Activated T-cell treated with anti-CD3 and anti-CD28 coated beads, Interleukin-2, amount 50 U/mL, for 72 hours (primary cell): Measurements from ENCODE around the gene MRPL37. TPM values are rescaled to one million over a fixed set of nuclear protein-coding genes. Genes with fewer than 3 reads are reported as not detected.
"Not testable (repeated sequence)": the region's sequence is repeated elsewhere in the genome, so short reads cannot be mapped to it uniquely, and the experiment has no call there.

ENCODE experiments used
- ATAC-seq, 2 donors: fragments of 150-1000 bp; cut with Tn5 transposase; replicated peaks in 1 of 2; 2 replicates each; pipeline ENCODE4 v1.10.0; 2021; ENCODE audit warnings: moderate library complexity in 2 of 2, mild to moderate bottlenecking in 1 of 2
- DNase-seq, 2 donors: peaks; one replicate each; pipeline ENCODE4 v3.0.0; 2021 to 2022; ENCODE audit warnings: mixed read lengths in 1 of 2
- H3K27ac Mint-ChIP-seq: one replicate; pipeline ENCODE4 v1.8.0; 2022; ENCODE audit warnings: mild to moderate bottlenecking, moderate library complexity, mixed read lengths
- H3K27me3 Mint-ChIP-seq: one replicate; pipeline ENCODE4 v1.8.0; 2022; ENCODE audit warnings: low read depth, mixed read lengths
- H3K36me3 Mint-ChIP-seq, 2 donors: one replicate each; pipeline ENCODE4 v1.8.0; 2022; ENCODE audit warnings: mixed read lengths in 2 of 2, mild to moderate bottlenecking in 1 of 2; ENCODE audit not compliant: insufficient read depth in 2 of 2
- H3K4me1 Mint-ChIP-seq: one replicate; pipeline ENCODE4 v1.8.0; 2022; ENCODE audit warnings: low read depth, mixed read lengths
- H3K4me3 Mint-ChIP-seq, 2 donors: one replicate each; pipeline ENCODE4 v1.8.0; 2022; ENCODE audit warnings: mild to moderate bottlenecking in 2 of 2, mixed read lengths in 2 of 2, moderate library complexity in 2 of 2
- H3K9me3 Mint-ChIP-seq, 2 donors: one replicate each; pipeline ENCODE4 v1.8.0; 2022; ENCODE audit warnings: mixed read lengths in 2 of 2
- total RNA-seq, 2 donors: library from RNA; stranded (reverse); gene quantifications; one replicate each; pipeline ENCODE4 v1.2.3, GENCODE V29; 2022

Gene MRPL37
- total RNA-seq, 2 donors from 2014 or later = 150 to 166 TPM

DNA sequence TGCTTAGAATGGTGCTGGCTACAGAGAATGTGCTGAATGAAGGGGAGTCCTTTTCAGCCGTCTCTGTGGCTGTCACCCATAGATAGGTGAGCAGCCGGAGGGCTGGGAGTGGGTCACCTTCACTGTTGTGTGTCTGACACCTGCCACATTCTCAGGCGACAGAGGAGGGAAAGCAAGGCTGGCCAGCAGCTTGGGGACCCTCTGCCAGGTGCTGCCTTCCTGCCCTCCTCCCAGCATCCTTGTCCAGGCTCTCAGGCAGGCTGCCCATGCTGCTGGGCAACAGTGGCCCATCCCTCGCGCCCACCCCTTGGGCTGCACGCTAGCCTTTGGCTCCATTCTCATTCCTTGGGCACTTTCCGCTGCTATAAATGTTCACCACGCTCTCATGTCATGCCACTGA lies 22.2 kb upstream of the MRPL37 start:
- ATAC-seq (no peak), DNase-seq (no peak)
- Mint-ChIP-seq H3K9me3 (no peaks in the 10 kb centered on the region), H3K4me3 (no peak overlapping the region), H3K4me1 (no peaks in the 10 kb centered on the region), H3K27me3 (no peaks in the 10 kb centered on the region), H3K27ac (no peak overlapping the region), H3K36me3 (peaks cover 0 to 2% of the 10 kb centered on the region in 2 donors)

DNA sequence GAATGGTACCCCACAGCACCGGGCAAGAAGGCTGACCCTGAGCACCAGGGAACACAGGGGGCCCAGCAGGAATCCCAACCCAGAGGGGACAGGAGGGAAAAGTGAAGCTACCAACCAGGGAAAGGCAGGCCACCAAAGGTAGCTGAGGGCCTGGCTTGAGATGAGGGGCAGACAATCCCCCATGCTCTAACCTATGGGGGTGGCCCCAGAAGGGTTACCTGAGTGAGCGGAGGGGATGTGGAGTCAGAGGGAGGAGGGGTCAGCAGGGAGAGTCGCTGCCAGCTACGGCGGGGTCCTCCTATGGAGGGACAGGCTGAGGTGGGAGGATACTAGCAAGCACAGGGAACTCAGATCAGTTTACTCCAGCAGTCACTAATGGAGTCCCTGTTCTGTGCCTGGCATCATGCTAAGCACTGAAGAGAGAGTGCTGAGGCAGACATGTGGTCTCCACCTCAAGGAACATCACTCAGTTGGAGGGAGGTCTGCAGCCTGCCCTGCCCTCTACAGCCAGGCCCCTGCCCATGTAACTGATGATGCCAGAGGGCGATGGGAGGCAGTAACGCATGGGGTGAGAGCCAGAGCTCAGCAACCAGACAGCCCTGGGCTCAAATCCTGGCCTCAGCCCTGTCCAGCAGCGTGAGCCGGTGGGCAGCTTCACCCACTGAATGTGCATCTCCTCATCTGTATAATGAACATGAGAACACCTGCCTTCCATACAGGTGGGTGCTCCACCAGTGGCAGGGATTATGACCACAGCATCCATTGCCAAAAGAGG lies 21.5 kb upstream of the MRPL37 start:
- H3K36me3 Mint-ChIP-seq = peaks cover 0 to 5% of the 10 kb centered on the region in 2 donors
- no peak for ATAC-seq

DNA sequence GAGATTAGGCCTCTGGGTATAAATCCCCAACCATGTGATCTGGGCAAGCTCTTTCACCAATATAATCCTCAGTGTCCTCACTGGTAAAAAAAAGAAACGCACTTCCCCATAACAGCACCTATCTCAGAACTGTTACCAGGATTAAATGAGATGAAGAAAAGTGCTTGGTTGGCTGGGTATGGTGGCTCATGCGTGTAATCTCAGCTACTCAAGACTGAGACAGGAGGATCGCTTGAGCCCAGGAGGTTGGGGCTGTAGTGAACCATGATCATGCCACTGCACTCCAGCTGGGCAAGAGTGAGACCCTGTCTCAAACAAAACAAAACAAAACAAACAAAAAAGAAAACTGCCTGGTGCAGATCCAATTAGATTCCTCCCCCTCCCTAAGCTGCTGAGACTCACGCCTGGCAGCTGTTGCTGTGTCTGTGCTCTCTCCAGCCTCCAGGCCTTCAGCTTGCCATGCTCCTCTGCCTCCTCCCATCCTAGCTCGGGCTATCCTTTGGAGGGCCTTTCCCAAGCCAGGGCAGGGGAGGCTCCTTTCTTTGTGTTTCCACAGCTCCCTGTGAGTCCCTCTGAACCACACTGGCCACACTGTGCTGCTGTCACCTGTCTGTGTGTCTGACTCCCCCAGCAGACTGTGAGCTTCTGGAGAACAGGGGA lies 19.1 kb upstream of the MRPL37 start:
- Mint-ChIP-seq H3K4me3 (no peak overlapping the region), H3K27ac (no peak overlapping the region), H3K4me1 (no peaks in the 10 kb centered on the region), H3K9me3 (no peaks in the 10 kb centered on the region), H3K36me3 (peaks cover 0 to 6% of the 10 kb centered on the region in 2 donors), H3K27me3 (no peaks in the 10 kb centered on the region)
- DNase-seq (no peak), ATAC-seq (no peak)

More for the DNA sequence above, 21.5 kb upstream of the MRPL37 start:
- Mint-ChIP-seq H3K27me3 (no peaks in the 10 kb centered on the region), H3K9me3 (no peaks in the 10 kb centered on the region), H3K4me1 (no peaks in the 10 kb centered on the region), H3K27ac (no peak overlapping the region), H3K4me3 (no peak overlapping the region)
- DNase-seq = no peak

DNA sequence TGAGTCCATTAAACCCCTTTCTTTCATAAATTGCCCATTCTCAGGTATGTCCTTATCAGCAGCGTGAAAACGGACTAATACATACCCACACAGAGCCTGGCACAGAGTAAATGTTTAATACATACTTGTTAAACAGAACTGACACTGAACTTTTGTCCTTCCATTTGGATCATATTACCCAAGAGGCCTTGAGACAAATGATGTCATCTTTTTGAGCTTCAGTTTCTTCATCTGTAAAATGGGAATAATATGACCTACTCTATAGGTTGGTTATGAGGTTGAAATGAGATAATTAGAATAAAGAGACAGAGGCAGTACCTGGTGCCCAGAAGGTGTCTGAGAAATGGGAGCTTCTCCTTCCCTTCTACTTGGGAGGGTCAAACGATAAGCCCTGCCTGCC lies 13.9 kb upstream of the MRPL37 start:
- H3K36me3 Mint-ChIP-seq = peaks cover 0 to 7% of the 10 kb centered on the region in 2 donors
- ATAC-seq (no peak), DNase-seq (no peak)

DNA sequence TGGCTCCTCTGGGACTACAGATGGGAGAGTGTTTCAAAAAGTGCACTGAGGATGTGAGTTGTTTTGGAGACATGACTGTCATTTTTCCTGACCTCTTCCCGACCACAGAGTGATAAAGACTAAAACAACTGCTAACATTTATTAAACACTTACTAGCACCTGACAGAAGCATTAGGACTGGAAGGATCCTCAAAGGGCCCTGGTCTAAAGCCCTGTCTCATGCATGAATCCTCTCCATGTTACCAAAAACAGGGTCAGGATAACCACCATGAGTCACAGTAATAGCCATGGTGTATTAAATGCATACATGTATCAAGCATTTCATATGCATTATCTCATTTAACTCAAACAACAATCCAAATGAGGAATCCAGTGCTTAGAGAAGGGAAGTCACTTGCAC lies 11.7 kb upstream of the MRPL37 start:
- H3K36me3 Mint-ChIP-seq = peaks cover 0 to 3% of the 10 kb centered on the region in 2 donors
- H3K4me3 Mint-ChIP-seq = no peak overlapping the region
- no peak for DNase-seq
- H3K9me3 Mint-ChIP-seq = no peaks in the 10 kb centered on the region
- no peak for ATAC-seq
- H3K27ac Mint-ChIP-seq = no peak overlapping the region
- H3K27me3 Mint-ChIP-seq = no peaks in the 10 kb centered on the region
- H3K4me1 Mint-ChIP-seq = no peaks in the 10 kb centered on the region

More for the DNA sequence above, 13.9 kb upstream of the MRPL37 start:
- Mint-ChIP-seq H3K9me3 (no peaks in the 10 kb centered on the region), H3K4me1 (no peaks in the 10 kb centered on the region), H3K27me3 (no peaks in the 10 kb centered on the region), H3K27ac (no peak overlapping the region), H3K4me3 (no peak overlapping the region)

DNA sequence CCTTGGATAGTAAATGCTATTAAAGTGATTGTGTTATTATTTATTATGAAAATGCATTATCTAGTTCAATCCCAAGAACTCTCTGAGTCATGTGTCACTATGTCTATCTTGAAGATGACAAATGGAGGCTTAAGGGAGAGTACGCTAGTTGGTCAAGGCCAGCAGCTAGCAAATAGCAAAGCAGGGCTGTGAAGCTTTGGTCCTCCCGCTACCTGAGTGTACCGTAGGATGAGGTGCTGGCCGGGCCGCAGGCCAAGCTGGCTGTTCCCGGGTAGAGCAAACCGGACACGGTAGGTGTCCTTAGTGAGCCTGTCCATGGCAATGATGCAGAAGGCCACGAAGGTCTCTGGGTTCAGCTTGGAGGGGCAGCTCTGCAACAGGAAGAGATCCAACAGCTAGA lies 9.4 kb upstream of the MRPL37 start:
- ATAC-seq (no peak), DNase-seq (no peak)
- H3K4me1 Mint-ChIP-seq = no peaks in the 10 kb centered on the region
- no peak overlapping the region for H3K27ac Mint-ChIP-seq
- peaks cover 0 to 2% of the 10 kb centered on the region in 2 donors for H3K36me3 Mint-ChIP-seq
- H3K27me3 Mint-ChIP-seq = no peaks in the 10 kb centered on the region
- H3K4me3 Mint-ChIP-seq = no peak overlapping the region
- H3K9me3 Mint-ChIP-seq = no peaks in the 10 kb centered on the region

DNA sequence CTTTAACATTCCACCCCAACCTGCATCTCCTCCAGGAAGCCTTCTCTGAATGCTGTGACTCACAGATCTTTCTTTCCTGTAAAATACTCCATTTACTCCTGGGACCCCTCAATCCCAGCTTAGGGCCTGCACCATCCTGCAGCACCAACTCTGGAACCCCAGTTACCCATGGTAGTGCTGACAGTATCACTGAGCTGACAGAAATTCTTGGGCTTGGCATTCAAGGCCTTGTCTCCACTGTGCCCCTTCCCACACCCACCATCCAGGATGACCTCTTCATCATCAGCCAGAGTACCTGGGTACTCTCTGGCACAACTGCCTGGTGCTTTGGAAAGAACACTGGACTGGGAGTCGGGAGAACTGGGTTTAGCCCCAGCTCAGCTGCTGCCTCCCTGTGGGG lies 8.4 kb upstream of the MRPL37 start:
- Mint-ChIP-seq H3K9me3 (no peaks in the 10 kb centered on the region), H3K4me1 (no peaks in the 10 kb centered on the region), H3K27ac (no peak overlapping the region), H3K27me3 (no peaks in the 10 kb centered on the region), H3K4me3 (no peak overlapping the region), H3K36me3 (no peaks in the 10 kb centered on the region)
- DNase-seq (no peak), ATAC-seq (no peak)

DNA sequence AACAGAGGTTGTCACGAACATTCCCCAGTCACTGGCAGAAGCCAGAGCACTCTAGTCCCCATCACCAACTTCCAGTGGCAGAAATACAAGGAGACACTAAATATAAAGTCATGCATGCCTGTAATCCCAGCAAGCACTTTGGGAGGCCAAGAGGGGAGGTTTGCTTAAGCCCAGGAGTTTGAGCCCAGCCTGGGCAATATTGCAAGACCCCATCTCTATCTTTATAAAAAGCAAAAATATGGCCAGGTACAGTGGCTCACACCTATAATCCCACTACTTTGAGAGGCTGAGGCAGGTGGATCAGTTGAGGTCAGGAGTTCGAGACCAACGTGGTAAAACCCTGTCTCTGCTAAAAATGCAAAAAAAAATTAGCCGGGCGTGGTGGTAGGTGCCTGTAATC lies 6.5 kb upstream of the MRPL37 start:
- H3K27me3 Mint-ChIP-seq = no peaks in the 10 kb centered on the region
- no peak for ATAC-seq
- no peaks in the 10 kb centered on the region for H3K36me3 Mint-ChIP-seq
- H3K4me1 Mint-ChIP-seq = no peaks in the 10 kb centered on the region
- no peak overlapping the region for H3K4me3 Mint-ChIP-seq
- no peaks in the 10 kb centered on the region for H3K9me3 Mint-ChIP-seq
- DNase-seq = no peak
- H3K27ac Mint-ChIP-seq = no peak overlapping the region

DNA sequence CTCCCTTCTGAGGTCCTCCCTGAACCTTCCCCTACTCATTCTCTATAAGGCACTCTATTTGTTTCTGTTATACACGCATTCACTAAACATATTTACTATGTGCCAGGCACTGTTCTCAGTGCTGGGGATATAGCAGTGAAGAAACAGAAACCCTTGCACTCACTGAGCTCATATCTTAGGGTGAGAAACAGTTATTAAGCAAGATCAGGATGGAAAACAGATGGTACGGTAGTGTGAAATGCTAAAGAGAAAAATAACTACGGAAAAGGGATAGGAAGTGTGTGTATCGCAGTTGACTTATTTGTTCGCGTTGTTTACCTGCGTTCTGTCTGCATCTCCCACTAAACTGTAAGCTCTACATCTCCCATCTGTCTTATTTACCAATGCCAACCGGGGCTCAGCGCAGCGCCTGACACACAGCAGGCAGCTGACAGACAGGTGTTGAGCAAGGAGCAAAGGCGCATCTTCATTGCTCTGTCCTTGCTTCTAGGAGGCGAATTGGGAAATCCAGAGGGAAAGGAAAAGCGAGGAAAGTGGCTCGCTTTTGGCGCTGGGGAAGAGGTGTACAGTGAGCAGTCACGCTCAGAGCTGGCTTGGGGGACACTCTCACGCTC lies 709 bp upstream of the MRPL37 start:
- no peak for ATAC-seq
- Mint-ChIP-seq H3K36me3 (peaks cover 5 to 6% of the 10 kb centered on the region in 2 donors), H3K9me3 (no peaks in the 10 kb centered on the region), H3K4me1 (peaks cover 31% of the 10 kb centered on the region), H3K27me3 (no peaks in the 10 kb centered on the region), H3K4me3 (peak overlapping the region; percentile 93 to 96), H3K27ac (peak overlapping the region; percentile 94)
- DNase-seq = no peak

DNA sequence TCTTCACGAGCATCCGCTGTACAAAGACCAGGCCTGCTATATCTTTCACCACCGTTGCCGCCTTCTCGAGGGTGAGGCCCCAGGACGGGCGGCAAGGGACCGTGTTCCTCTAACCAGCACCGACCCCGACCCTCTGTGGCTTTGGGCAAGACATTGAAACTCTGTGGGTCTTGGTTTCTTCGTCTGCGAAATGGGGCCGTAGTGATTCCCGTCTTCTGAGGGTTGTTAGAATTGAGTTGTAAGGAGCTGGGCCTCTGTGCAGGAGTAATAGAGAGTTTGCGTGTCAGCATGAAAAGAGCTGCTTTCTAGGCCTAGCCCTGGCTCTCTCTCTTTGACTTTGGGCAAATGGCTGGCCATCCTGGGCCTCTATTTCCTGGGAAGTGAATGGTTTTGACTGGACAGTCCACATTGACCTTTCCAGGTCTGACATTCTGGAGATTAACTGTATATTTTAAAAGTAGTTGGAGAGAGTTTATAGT lies 591 bp downstream of the MRPL37 start:
- H3K4me3 Mint-ChIP-seq = peak overlapping the region; percentile 93 to 96
- peak; percentile 2 for ATAC-seq
- DNase-seq = no peak
- no peaks in the 10 kb centered on the region for H3K27me3 Mint-ChIP-seq
- peak overlapping the region; percentile 94 for H3K27ac Mint-ChIP-seq
- peaks cover 33% of the 10 kb centered on the region for H3K4me1 Mint-ChIP-seq
- no peaks in the 10 kb centered on the region for H3K9me3 Mint-ChIP-seq
- peaks cover 10 to 11% of the 10 kb centered on the region in 2 donors for H3K36me3 Mint-ChIP-seq

DNA sequence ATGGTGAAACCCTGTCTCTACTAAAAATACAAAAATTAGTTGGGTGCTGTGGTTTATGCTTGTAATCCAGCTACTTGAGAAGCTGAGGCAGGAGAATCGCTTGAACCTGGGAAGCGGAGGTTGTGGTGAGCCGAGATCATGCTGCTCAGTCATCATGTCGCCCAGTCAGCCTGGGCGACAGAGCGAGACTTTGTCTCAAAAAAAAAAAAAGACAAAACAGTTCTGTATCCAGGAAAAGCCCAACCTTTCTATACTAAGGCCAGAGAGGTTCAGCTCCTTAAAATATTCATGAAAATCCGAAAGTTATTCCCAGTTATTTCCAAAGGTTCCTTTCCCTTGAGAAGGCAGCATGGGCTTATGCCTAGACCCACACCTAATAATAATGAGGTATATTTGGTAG lies 4.2 kb downstream of the MRPL37 start:
- ATAC-seq = no peak
- no peaks in the 10 kb centered on the region for H3K27me3 Mint-ChIP-seq
- H3K9me3 Mint-ChIP-seq = no peaks in the 10 kb centered on the region
- no peak overlapping the region for H3K27ac Mint-ChIP-seq
- no peak overlapping the region for H3K4me3 Mint-ChIP-seq
- H3K4me1 Mint-ChIP-seq = peaks cover 37% of the 10 kb centered on the region
- no peak for DNase-seq
- H3K36me3 Mint-ChIP-seq = peaks cover 19 to 24% of the 10 kb centered on the region in 2 donors

DNA sequence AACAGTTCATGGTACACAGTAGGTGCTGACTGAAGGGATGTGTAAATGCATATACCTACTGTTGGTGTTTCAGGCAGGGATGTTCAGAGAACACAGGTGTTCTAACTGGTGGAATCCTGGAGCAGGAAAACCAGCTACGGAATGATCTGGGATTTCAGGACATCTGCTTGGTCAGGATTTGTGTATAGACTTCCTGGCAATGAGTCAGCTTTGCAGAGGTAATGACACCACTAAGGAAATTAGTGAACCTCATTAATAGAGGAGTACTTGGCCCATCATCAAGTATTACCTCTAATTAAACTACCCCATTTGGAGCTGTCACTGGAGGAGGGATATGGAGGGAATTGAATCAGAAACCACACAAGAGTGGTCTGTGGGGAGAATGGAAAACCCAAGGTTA lies 7.3 kb downstream of the MRPL37 start:
- Mint-ChIP-seq H3K4me1 (peaks cover 14% of the 10 kb centered on the region), H3K27ac (no peak overlapping the region), H3K9me3 (no peaks in the 10 kb centered on the region), H3K36me3 (peaks cover 28 to 34% of the 10 kb centered on the region in 2 donors), H3K4me3 (no peak overlapping the region), H3K27me3 (no peaks in the 10 kb centered on the region)
- ATAC-seq (no peak), DNase-seq (no peak)

DNA sequence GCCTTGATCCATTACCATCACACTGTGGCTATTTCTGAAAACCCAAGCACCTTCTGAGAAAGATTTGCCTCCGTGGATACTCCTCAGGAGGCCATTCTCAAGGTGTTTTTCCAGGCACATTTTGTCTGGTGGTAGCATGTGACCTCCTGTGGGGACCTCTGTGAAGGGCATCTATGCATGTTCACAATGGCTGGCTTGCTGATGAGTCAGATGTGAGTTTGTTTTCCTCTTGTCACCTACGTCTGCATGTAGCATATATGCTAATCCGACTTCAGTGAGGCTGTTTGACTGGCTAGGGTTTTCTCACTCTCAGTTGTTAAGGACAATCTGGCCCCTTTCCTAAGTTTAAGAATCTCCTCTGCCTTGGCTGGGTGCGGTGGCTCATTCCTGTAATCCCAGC lies 7.9 kb downstream of the MRPL37 start:
- Mint-ChIP-seq H3K36me3 (peaks cover 27 to 36% of the 10 kb centered on the region in 2 donors), H3K4me1 (peaks cover 11% of the 10 kb centered on the region)
- peak in 1 of 2 donors; percentile 24 for ATAC-seq
- not testable (repeated sequence) for H3K9me3 Mint-ChIP-seq, DNase-seq, H3K27ac Mint-ChIP-seq, H3K27me3 Mint-ChIP-seq, H3K4me3 Mint-ChIP-seq
